ENCODE results near the gene KRTAP5-3.

Gene KRTAP5-3

DNA sequence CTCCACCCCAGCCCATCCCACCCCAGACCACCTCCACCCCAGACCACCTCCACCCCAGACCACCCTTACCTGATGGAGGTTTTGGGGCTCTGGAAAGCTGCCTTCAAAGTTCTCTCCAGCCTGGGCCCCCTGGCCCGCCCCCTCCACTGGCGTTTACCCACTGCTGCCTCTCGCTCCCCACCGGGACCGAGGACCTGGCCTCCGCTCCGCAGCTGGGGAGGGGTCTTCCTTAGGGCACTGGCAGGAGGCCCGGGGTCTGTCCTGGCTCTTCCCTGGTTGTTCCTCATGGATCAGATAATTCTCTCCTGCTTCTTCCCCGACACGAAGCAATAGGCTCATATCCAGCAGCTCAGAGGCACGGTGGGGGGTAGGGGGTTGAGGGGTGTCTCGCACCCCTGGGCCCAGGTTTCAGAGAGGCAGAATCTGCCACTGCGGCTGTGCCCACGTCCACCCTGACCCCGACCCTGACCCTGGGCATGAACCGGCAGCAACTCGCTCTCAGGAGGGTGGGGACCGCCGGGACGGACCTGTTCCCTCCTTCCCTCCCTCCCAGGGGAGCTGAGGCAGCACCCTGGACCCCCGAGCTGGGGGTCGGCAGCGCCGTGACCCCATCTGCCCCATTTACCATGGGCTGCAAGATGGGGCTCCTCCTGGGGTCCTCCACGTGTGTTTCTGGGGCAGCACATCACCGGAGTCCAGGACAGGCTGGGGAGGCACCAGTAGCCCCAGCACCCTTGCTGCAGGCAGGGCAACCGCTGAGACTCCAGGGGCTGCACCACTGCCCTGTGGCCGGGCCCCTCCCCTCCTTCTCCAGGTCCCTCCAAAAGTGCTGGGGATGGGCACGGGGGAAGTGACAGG lies 34.3 kb upstream of the KRTAP5-3 start:
- DNase-seq, result no peak

DNA sequence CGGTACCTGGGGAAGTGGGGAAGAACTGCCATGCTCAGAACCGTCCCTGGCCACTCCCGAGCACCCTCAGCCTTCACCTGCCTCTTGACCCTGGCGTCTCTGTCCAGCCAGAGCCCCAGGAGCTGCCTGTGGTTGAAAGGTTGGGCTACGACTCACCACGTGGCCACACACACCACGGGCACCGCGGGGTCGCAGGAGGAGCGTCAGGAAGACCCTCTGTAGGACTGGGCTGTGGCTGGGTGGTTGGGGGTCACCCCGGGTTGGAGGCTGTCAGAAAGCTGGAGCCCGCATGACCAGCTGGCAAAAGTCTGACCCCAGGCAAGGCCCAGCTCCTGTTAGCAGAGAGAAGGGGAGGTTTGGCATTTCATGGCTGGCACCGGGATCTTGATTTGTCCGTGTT lies 32.8 kb upstream of the KRTAP5-3 start:
- DNase-seq, result no peak

DNA sequence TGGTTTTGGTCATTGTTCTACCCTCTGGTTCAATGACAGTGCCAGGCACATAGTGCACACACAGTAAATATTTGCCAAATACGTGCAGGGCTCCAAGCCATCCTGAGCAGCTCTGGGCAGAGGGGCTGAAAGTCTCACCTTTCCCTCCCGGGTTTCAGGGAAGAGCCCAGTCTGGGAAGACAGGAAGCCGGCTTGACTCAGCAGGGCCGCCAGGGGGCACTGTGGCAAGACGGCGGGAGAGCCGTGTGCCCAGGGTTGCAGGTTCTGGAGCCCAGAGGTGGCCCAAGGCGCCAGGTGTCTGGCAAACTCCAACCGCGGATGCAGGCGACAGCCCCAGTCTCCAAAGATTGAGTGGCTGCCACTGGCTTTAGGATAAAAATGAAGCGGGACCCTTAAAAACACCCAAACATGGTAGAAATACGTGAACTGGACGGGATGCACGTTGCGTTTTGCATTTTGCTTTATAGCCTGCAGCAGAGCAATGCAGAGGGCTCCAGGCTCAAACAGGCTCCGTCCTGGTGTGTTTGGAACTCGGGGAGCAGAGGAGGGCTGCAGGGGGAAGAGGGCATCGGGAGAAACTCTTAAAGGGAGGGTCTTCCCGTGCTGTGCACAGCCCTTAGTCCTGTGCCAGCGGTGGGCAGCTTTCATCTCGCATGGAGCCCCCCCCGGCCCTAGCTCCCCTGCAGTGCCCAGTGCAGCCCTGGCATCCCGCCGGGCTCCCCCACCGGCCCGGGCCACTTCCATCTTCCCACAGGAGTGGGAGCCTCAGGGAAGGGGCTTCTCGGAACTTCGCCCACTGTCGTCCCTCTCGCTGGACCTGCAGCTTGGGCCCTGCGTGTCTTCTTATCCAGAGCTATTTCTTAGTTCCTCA lies 32.0 kb upstream of the KRTAP5-3 start:
- DNase-seq, result no peak

GRCh38 chr11:1639666-1640065 lies 31.4 kb upstream of the KRTAP5-3 start:
- DNase-seq, result no peak

- peak; percentile 49 for DNase-seq
These were observed 30.9 kb upstream of the KRTAP5-3 start for GRCh38 chr11:1639102-1639620.

DNA sequence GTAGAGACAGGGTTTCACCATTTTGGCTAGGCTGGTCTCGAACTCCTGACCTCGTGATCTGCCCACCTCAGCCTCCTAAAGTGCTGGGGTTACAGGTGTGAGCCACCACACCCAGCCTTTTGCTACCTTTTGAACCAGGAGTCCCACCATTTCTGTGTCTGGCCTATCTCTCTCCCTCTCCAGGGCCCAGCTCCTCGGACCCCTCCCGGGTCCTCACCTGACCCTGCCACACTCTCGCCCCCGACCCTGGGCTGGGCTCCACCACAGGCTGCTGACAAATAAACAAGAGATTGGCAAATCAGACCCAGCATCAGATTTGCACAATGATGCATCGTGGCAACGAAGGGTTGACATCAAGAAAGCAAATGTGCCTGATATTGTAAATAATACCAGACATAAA lies 30.1 kb upstream of the KRTAP5-3 start:
- DNase-seq, result no peak

GRCh38 chr11:1637628-1638027 lies 29.4 kb upstream of the KRTAP5-3 start:
- no peak for DNase-seq

- DNase-seq, result no peak
These were observed 28.2 kb upstream of the KRTAP5-3 start for GRCh38 chr11:1636291-1636950.

DNA sequence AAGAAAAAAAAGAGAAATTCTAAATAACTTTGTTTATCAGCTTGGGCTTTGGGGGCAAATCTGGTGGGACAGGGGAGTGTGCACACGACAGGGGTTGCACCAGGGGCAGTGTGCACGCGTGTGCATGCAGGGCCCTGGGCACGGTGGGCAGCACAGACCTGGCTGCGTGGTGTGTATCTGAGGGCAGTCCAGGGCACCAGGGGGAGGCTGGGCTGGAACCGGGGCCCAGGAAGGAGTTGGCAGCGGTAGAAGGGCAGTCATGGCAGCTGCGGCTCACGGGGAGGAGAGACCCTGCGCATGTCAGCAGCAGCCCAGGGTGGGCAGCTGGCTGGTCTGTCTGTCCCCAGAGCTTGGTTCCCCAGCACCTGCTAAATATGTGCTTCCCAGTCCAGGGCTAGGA lies 25.6 kb upstream of the KRTAP5-3 start:
- no peak for DNase-seq

DNA sequence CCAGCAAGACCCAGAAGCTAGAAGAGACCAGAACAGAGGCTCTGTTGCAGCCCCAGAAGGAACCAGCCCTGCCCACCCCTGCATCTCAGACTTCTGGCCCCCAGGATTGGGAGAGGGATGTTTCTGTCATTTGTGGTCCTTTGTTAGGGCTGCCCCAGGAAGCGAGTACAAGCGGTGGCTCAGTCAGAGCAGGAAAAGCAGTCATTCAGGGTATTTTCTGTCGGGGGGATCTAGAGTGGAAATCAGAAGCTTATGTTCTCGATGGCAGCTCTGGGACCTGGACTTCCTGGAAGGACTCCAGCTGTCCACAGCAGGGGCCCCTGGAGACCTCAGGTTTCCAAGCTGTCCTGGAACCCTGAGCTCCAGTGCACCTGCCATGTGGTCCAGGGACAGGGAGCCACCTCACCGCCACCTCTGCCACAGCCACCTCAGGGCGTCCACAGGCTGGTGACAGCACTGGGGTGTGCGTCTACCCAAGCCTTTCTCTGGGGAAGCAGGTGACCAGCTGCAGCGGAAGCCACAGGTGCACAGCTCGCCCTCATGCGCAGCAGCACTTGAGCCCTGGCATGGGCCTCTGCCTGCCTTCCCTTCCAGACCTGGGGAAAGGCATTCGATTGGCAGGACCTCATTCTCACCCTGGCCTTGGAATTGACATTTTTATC lies 23.9 kb upstream of the KRTAP5-3 start:
- peak; percentile 53 for DNase-seq

- no peak for DNase-seq
These were observed 22.9 kb upstream of the KRTAP5-3 start for GRCh38 chr11:1631066-1631568.

- DNase-seq, result no peak
These were observed 22.0 kb upstream of the KRTAP5-3 start for GRCh38 chr11:1630271-1630670.

GRCh38 chr11:1629326-1630185 lies 21.3 kb upstream of the KRTAP5-3 start, which contains the start of gene KRTAP5-5:
TSS of gene KRTAP5-5 (plus strand) at chr11:1629775. CDS start at chr11:1629841, 66 bp downstream.
- no peak for DNase-seq

- no peak for DNase-seq
These were observed 20.5 kb upstream of the KRTAP5-3 start for GRCh38 chr11:1628506-1629325.

- DNase-seq, result no peak
These were observed 17.3 kb upstream of the KRTAP5-3 start for GRCh38 chr11:1625541-1625940.

DNA sequence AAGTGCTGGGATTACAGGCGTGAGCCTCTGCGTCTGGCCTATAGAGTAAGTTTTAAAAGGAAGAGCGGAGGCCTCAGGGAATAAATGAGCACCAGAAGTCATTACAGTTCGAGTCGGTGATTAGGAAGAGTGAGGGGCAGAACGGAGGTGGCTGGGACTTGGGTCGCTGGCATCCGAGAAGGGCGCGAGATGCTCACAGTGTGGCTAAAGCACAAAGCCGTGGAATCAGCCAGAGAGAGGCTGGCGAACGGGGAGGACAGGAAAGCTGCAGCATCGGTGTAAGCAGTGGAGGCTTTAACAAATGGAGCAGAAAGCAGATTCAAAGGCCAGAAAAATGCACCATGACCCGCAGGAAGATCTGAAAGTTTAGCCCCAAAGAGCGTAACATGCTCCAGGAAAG lies 16.4 kb upstream of the KRTAP5-3 start:
- DNase-seq, result no peak

DNA sequence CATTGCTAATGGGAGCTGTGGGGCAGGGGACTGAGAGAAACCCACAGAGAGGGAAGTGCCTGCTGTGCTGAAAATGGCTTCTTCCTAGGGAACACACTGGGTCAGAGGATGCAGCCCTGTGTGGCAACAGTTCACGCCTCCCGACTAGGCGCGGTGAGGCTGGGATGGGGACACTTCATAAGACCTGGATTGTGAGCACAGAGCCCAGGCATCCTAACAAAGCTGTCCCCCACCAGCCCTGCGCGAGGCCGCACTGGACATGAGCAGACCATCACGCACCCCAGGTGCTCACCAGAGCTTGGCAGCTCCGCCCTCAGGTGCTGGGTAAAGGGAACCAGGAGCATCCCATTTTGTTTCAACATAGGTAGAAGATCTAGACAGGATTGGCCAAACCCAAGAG lies 15.5 kb upstream of the KRTAP5-3 start:
- no peak for DNase-seq

- DNase-seq, result no peak
These were observed 13.8 kb upstream of the KRTAP5-3 start, which contains the start of gene KRTAP5-4 for GRCh38 chr11:1622086-1622485. TSS of gene KRTAP5-4 (minus strand) at chr11:1622138. CDS start at chr11:1622093, 45 bp downstream.

DNA sequence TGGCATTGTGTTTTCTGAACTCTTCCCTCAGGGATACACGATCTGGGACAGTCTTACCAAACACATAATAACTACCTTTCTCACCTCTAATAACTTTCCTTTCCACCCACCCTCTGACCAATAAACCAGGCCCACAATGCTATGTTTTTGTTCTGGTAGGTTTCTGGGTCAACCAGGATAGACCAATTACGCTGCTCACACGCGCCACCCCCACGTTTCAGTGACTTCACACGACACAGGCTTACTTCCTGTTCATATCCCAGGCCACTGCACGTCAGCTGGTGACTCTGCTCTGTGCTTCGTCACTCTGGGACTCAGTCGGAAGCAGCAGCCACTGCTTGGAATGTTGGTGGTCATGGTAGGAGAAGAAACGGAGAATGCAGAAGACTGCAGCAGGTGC lies 11.2 kb upstream of the KRTAP5-3 start:
- DNase-seq, result no peak

GRCh38 chr11:1618231-1618630 lies 10.0 kb upstream of the KRTAP5-3 start:
- no peak for DNase-seq
